ENCODE results near the gene DMAC2.

- TF ChIP-seq TAF1 (IDR thresholded peaks at IDR 0.05; ENCODE audit: borderline replicate concordance, low read depth, low read length): no peak
- TF ChIP-seq POLR2A (IDR thresholded peaks at IDR 0.05; ENCODE audit: low read depth, low read length): no peak
Observed at GRCh38 chr19:41431426-41432386, 8.0 kb downstream of the DMAC2 start.
